GM21526 (cell line): Measurements from ENCODE around the gene LY6G5B.

Source experiments
- ATAC-seq: cut with Tn5 transposase; IDR thresholded peaks from one replicate; pipeline ENCODE4 v1.9.1; 2021; ENCODE audit warnings: moderate library complexity; ENCODE audit not compliant: unreplicated experiment, low FRiP score

LY6G5B gene

GRCh38 chr6:31640612-31641011, 29.2 kb upstream of the LY6G5B start:
- no peak for ATAC-seq

- no peak for ATAC-seq
Measured at GRCh38 chr6:31641370-31641769, 28.4 kb upstream of the LY6G5B start.

- no peak for ATAC-seq
Measured at GRCh38 chr6:31642798-31643570, 26.8 kb upstream of the LY6G5B start.

DNA sequence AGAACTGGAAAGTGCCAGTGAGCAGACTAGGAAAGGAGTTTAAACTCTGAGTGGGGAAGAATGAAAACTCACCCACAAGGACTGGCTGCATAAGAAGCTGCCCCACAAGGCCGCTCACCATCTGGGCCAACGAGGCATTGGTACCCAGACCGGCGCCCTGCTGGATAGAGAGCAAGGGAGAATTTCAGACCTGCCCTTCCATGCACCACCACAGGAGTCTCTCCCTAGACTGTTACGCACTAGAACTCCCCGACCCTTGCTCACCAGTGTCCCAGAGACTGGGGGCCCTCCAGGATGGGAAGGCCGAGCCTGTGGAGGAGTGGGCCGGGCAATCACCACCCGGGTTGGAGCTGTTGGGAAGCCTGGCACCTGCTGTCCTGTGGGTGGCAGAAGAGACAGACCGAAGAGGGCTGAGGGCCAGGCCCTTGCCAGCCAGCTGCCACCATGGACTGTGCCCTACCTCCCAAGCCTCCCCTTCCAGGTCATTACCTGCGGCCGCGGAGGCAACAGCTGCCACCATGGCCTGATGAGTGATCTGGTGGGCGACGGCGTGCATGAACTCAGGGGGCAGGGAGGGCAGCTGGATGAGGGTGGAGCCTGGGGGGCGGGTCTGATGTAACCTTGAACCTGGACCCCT, 25.8 kb upstream of the LY6G5B start:
- no peak for ATAC-seq

DNA sequence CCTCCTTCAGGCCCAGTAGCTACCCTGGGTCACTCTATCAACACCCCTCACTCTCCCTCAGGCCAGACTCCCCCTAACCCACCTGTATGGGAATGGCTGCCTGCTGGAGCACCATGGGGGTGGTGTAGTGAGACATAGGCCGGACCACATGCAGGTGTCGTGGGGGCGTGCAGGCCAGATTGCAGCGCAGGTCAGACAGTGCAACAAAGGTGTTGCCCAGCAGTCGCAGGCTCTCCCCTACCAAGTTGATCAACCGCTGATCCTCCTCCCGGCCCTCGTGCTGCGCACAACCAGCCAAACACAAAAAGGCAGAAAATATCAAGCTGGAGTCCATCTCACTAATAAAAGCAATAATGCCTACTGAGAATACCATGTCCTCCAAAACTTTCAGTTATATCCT, 24.5 kb upstream of the LY6G5B start:
- ATAC-seq: no peak

- ATAC-seq: peak; percentile 18
Measured at GRCh38 chr6:31651602-31652191, 18.1 kb upstream of the LY6G5B start.

GRCh38 chr6:31652925-31653724, 16.7 kb upstream of the LY6G5B start:
- ATAC-seq: peak; percentile 50

DNA sequence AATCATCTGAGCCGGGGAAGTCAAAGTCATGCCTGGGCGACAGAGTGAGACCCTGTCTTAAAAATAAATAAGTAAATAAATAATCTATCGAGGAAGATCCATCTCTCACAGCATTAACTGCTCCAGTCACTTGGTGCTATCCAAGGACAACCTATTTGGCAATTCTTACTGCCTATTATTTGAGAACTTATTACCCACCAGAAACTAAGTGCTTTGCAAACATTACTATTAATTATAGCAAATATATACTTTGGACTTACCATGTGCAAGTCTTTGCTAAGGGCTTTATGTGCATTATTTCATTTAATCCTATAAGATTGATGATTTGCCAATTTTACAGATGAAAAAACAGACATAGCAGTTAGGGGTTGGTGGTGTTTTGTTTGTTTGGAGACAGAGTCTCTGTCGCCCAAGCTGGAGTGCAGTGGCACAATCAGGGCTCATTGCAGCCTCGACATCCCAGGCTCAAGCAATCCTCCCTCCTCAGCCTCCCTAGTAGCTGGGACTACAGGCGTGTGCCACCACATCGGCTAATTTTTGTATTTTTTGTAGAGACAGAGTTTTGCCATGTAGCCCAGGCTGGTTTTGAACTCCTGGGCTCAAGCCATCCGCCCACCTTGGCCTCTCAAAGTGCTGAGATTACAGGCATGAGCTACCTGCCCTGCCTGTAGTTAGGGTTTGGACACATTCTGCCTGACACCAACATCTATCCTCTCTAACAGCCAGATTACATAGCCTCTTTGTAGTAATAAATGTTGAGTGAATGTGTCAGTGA, 15.0 kb upstream of the LY6G5B start:
- ATAC-seq: no peak

DNA sequence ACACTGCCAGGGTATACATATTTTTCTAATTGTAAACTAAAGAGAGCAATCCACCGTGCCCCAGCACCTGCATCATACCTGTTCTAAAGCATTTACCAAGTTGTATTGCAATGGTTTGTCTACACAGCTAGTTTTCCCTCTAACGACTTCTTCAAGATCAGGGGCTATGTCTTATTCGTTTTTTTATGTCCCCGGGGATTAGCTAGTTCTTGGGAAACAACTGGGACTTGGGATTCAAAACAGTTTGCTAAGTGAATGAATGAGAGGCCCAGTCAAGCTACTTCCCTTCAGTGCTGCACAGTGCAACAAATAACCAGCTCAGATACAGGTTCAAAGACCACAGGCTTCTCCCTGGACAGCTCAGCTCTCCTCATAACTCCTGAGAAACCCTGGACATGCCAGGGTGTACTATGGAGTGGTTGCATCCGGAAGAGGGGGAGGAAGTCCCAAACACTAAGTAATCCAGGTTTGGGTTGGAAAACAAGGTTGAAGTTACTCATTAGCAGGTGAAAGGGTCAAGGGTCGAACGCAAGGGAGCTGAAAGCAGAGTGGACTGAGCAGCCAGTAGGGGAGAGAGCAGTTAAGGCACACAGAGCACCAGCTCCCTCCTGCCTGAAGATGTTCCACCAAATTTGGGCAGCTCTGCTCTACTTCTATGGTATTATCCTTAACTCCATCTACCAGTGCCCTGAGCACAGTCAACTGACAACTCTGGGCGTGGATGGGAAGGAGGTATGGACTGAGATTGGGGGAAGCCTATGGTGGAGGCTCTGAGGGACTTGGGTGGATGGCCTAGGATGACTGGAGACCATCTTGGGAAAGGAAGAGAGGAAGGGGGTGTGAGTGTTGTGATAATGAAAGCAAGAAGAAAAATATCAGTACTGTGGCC, 14.2 kb upstream of the LY6G5B start, which contains the start of gene APOM:
TSS of gene APOM (plus strand) at position 546 of the 889 bp plus-strand sequence. CDS start at position 619, 73 bp downstream.
- no peak for ATAC-seq

DNA sequence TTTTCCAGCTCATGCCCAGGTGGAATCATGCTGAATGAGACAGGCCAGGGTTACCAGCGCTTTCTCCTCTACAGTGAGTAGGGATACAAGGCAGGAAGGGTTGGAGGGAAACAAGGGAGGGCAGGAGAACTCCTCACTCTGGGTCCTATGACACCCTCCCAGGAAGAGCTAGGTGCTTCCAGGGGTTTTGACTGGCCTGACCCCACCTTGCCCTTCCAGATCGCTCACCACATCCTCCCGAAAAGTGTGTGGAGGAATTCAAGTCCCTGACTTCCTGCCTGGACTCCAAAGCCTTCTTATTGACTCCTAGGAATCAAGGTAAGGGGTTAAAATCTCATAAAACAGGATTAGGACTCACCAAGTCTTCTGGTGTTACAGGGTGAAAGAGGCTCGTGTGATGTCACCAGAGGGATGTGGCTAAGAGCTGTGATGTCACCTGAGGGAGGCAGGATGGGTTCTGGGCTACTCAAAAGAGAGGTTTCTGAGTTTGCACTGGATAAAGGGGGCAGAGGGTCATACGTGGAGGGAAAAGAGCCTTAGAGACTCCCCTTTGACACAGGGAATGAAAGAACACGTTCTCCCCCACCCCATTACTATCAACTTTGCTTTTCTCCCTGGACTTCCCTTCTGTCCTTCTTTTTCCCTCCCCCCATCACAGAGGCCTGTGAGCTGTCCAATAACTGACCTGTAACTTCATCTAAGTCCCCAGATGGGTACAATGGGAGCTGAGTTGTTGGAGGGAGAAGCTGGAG, 12.2 kb upstream of the LY6G5B start:
- no peak for ATAC-seq

GRCh38 chr6:31658158-31658688, 11.6 kb upstream of the LY6G5B start:
- no peak for ATAC-seq

- no peak for ATAC-seq
Measured at GRCh38 chr6:31658983-31659648, 10.7 kb upstream of the LY6G5B start.

DNA sequence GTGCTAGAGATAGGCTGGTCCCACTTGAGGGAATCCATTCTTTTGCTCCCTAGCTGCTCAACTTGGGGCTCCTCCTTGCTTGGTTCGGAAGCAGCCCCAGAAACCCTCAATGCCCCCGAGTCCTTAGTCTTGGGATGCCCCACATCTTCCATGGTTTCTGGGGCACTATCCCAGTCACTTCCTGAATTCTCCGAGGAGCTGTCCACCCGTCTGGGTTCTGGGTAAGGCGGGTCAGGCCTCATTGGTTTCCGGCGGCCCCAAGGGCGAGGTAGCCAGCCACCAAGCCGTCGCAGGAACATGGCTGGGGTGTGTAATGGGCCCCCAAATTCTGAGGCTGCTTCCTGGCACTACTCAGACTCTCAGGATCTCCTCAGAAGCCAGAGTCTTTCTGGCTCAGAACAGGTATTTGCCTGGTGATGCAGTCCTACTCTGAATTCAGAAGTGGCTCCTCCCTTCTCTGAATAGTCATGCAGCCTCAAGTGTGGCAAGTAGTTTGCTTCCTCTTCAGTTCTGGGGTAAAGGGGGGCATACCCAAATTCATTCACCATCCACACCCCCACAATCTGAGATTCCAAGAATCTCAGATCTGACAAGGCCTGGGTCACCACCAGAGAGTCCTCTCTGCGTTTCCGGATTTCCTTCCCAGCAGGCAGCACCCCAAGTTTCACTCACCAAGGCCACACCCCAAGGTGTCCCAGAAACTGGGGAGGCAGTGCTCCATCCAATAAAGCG, 10.0 kb upstream of the LY6G5B start:
- no peak for ATAC-seq

- ATAC-seq: peak; percentile 41
Measured at GRCh38 chr6:31660381-31661261, 9.2 kb upstream of the LY6G5B start, which contains the start of gene C6orf47. Gene C6orf47, minus strand, starts transcription at chr6:31660778. Its CDS starts 831 bp downstream, at chr6:31659947.

- ATAC-seq: no peak
Measured at GRCh38 chr6:31661262-31662123, 8.3 kb upstream of the LY6G5B start.
